Small intestine (tissue), 7 donors: Measurements from ENCODE around the gene KRTAP10-1. TPM values are rescaled to one million over a fixed set of nuclear protein-coding genes. Genes with fewer than 3 reads are reported as not detected.
"Not testable (repeated sequence)": the region's sequence is repeated elsewhere in the genome, so short reads cannot be mapped to it uniquely, and the experiment has no call there.

Experiments
- DNase-seq, 2 donors: peaks; one replicate each; pipeline versions ENCODE4 v3.0.0 to v3.0.0-alpha.2; 2013
- FAIRE-seq: peaks from 2 replicates; lab custom pipeline; 2012; peaks lifted over from hg19 to GRCh38; lab: Jason Lieb, UNC
- H3K27ac ChIP-seq, 3 donors: one replicate each; pipeline ENCODE4 v1.5.1; 2013; ENCODE audit warnings: low read length in 2 of 3, mild to moderate bottlenecking in 2 of 3, control low read depth in 1 of 3, inconsistent platforms in 1 of 3, low read depth in 1 of 3, moderate library complexity in 1 of 3
- H3K27me3 ChIP-seq, 3 donors: one replicate each; pipeline ENCODE4 v1.6.1; 2013; ENCODE audit warnings: low read length in 3 of 3, inconsistent platforms in 1 of 3; ENCODE audit not compliant: control insufficient read depth in 3 of 3, insufficient read depth in 3 of 3
- H3K36me3 ChIP-seq, 3 donors: one replicate each; pipeline ENCODE4 v1.6.1; 2013; ENCODE audit warnings: low read length in 3 of 3, inconsistent platforms in 1 of 3, low read depth in 1 of 3, mild to moderate bottlenecking in 1 of 3, moderate library complexity in 1 of 3; ENCODE audit not compliant: control insufficient read depth in 3 of 3, insufficient read depth in 2 of 3
- H3K4me1 ChIP-seq, 3 donors: one replicate each; pipeline ENCODE4 v1.6.1; 2013; ENCODE audit warnings: low read length in 2 of 3, inconsistent platforms in 1 of 3, low read depth in 1 of 3, mild to moderate bottlenecking in 1 of 3, moderate library complexity in 1 of 3; ENCODE audit not compliant: control insufficient read depth in 3 of 3, insufficient read depth in 2 of 3
- H3K4me3 ChIP-seq, 3 donors: one replicate each; pipeline ENCODE4 v1.5.1; 2013; ENCODE audit warnings: low read length in 3 of 3, control low read depth in 1 of 3, inconsistent platforms in 1 of 3, low read depth in 1 of 3, mild to moderate bottlenecking in 1 of 3, moderate library complexity in 1 of 3
- H3K9me3 ChIP-seq, 2 donors: one replicate each; pipeline ENCODE4 v1.6.1; 2013; ENCODE audit warnings: low read depth in 1 of 2, low read length in 1 of 2; ENCODE audit not compliant: control insufficient read depth in 2 of 2, insufficient read depth in 1 of 2
- WGBS, 3 donors: extraction: QIAGEN DNeasy Blood & Tissue Kit; methylation state at CpG; one replicate each; pipeline ENCODE4 v1.1.7; 2013; 5-methylcytosine and 5-hydroxymethylcytosine counted together
- polyA plus RNA-seq, 4 donors: library from polyadenylated mRNA; stranded (reverse) in 3 of 4; unstranded in 1 of 4; fragments of 200-250 nt in 3 of 4; fragments of 120-200 nt in 1 of 4; gene quantifications; one replicate each; pipeline versions ENCODE4 v1.2.1 to v1.2.3, GENCODE V29; 2013
- donor health status: healthy with polysubstance abuse.
- donor health status: control.
- donor health status: control.
- donor health status: Bipolar disorder and iron deficiency.
- donor health status: healthy.

KRTAP10-1 gene
- polyA plus RNA-seq, 4 donors, result not detected

DNA sequence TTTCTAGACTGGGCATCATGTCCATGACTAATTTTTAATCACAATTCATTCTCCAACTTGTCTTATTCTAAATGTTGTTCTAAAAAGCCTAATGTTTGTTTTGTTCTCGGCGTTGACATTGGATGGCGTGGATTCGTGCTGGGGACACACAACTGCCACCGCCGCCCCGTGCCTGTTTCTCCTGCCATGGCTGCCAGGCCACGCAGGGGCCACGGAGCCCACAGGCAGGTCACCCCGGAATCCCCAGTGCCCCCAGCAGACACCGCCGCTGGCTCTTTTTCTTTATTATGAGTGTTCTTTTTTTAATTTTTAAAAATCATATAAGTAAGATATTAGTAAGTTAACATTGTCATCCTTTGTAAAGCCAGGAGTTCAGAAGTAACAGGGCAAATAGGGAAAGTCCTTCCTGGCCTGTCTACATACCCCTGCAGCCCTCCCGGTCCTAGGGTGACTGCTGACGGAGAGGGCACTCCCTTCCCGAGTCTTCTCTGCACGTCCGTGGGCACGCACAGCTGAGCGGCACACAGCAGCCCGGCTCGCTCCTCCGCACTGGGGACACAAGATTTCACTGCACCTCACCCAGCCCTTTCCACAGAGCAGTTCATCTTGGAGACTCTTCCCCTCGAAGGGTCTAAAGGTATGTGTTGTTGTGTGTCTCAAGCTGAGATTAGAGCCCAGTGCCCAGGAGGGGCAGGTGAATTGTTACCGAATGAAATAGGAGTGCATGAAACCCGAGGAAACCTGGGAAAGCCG, 32.1 kb downstream of the KRTAP10-1 start:
- DNase-seq (no peak), FAIRE-seq (no peak)
- no peaks in the 10 kb centered on the region for H3K9me3 ChIP-seq
- H3K36me3 ChIP-seq, result no peaks in the 10 kb centered on the region
- no peak overlapping the region for H3K4me3 ChIP-seq
- H3K4me1 ChIP-seq, result peaks cover 0 to 9% (median 0%) of the 10 kb centered on the region in 3 donors
- no peaks in the 10 kb centered on the region for H3K27me3 ChIP-seq
- H3K27ac ChIP-seq, result no peak overlapping the region
- 86 to 88% (median 86%) methylated on average over 26 of the region's 26 CpGs for WGBS, 3 donors

DNA sequence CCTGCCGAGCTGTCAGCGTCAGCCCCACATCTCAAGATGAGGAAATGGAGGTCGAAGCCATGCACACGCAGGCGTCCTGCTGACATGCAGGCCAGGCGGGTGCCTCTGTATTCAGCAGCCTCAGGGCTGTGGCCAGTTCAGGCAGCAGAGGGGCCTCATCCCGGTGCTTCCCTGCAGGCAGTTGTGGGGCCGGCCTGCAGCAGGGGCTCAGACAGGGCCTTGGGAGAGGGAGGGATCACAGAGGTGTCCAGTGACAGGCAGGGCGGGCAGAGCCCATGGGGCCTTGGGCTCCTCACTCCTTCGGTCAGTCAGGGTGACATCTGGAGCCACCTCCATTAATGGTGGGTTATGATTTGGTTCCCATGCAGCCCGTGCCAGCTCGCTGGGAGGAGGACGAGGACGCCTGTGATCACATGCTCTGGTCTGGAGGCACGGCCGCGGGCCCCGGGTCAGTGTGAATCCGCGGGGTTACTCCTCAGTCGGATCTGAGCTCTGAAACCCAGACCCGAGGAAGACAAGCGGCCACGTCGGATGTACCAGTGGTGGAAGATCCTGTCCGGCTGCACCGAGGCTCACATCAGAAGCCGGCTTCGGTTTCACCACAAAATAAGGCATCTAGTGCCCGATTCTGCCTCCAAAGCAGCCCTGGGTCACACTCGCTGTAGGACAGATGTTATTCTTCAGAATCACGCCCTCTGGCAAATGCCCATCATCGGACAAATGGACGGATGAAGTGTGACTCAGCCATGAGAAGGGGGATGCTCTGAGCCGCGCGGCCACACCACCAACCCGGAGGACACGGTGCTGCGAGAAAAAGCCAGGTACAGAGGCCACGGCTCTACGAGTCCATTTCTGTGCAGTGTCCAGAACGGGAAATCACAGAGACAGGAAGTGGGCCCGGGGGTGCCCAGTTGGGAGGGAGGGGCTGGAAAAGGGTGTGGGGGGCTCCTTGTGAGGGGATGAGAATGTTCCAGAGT, 33.4 kb downstream of the KRTAP10-1 start:
- DNase-seq, result no peak
- peaks cover 0 to 9% (median 0%) of the 10 kb centered on the region in 3 donors for H3K4me1 ChIP-seq
- FAIRE-seq, result no peak

DNA sequence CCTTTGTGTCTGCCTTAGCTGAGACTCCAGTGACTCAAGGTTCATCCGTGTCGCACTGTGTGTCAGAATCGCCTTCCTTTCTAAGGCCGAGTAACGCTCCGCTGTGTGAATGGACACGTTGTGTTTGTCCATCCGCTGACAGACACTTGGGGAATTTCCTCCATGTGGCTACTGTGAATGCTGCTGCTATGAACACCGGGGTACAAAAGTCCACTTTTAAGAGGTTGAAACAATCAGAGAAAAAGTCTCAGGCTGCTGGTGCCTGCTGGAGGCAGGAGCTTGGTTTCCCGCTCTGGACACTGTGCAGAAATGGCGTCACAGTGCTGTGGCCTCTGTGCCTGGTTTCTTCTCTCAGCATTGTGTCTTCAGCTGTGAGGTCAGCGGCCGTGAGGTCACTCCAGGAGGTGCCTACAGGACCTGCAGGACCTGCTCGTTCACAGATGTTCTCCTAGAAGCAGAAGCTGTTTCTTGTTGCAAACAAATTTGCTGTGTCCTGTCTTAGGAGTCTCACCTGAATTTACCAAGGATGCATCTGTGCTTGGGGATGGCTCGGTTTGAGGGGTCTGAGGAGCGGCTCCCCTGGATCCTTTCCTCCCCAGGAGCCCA, 34.2 kb downstream of the KRTAP10-1 start:
- H3K27ac ChIP-seq, result no peak overlapping the region
- H3K4me3 ChIP-seq, result no peak overlapping the region
- H3K36me3 ChIP-seq, result no peaks in the 10 kb centered on the region
- H3K27me3 ChIP-seq, result no peaks in the 10 kb centered on the region
- no peak for FAIRE-seq
- H3K4me1 ChIP-seq, result peaks cover 0 to 9% (median 0%) of the 10 kb centered on the region in 3 donors
- 30 to 67% (median 48%) methylated on average over 16 of the region's 16 CpGs for WGBS, 3 donors
- DNase-seq, result peak; percentile 26 to 59
- H3K9me3 ChIP-seq, result no peaks in the 10 kb centered on the region

More for the DNA sequence above, 33.4 kb downstream of the KRTAP10-1 start:
- 81 to 92% (median 88%) methylated on average over 41 to 44 of the region's 44 CpGs for WGBS, 3 donors
- Histone ChIP-seq H3K27me3 (no peaks in the 10 kb centered on the region), H3K4me3 (no peak overlapping the region), H3K27ac (no peak overlapping the region), H3K9me3 (no peaks in the 10 kb centered on the region), H3K36me3 (no peaks in the 10 kb centered on the region)

GRCh38 chr21:44503901-44504399, 36.0 kb downstream of the KRTAP10-1 start:
- Histone ChIP-seq H3K27me3 (no peaks in the 10 kb centered on the region), H3K4me1 (peaks cover 0 to 9% (median 2%) of the 10 kb centered on the region in 3 donors), H3K9me3 (no peaks in the 10 kb centered on the region), H3K36me3 (no peaks in the 10 kb centered on the region), H3K4me3 (no peak overlapping the region), H3K27ac (no peak overlapping the region)
- 62 to 82% (median 65%) methylated on average over 20 of the region's 20 CpGs for WGBS, 3 donors
- FAIRE-seq (no peak), DNase-seq (no peak)

DNA sequence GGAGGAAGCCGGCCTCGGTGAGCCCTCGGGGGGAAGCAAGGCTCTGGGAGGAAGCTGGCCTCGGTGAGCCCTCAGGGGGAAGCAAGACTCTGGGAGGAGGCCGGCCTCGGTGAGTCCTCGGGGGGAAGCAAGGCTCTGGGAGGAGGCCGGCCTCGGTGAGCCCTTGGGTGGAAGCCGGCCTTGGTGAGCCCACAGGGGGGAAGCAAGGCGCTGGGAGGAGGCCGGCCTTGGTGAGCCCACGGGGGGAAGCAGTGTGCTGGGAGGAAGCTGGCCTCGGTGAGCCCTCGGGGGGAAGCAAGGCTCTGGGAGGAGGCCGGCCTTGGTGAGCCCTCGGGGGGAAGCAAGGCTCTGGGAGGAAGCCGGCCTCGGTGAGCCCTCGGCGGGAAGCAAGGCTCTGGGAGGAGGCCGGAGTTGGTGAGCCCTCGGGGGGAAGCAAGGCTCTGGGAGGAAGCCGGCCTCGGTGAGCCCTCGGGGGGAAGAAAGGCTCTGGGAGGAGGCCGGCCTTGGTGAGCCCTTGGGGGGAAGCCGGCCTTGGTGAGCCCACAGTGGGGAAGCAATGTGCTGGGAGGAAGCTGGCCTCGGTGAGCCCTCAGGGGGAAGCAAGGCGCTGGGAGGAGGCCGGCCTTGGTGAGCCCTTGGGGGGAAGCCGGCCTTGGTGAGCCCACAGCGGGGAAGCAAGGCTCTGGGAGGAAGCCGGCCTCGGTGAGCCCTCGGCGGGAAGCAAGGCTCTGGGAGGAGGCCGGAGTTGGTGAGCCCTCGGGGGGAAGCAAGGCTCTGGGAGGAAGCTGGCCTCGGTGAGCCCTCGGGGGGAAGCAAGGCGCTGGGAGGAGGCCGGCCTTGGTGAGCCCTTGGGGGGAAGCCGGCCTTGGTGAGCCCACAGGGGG, 36.7 kb downstream of the KRTAP10-1 start:
- H3K27me3 ChIP-seq, DNase-seq, FAIRE-seq, H3K4me3 ChIP-seq, H3K36me3 ChIP-seq, H3K27ac ChIP-seq, H3K9me3 ChIP-seq: not testable (repeated sequence)
- WGBS, 3 donors, result 82 to 93% (median 90%) methylated on average over 41 to 44 of the region's 44 CpGs
- H3K4me1 ChIP-seq, result peaks cover 0 to 15% (median 3%) of the 10 kb centered on the region in 3 donors

DNA sequence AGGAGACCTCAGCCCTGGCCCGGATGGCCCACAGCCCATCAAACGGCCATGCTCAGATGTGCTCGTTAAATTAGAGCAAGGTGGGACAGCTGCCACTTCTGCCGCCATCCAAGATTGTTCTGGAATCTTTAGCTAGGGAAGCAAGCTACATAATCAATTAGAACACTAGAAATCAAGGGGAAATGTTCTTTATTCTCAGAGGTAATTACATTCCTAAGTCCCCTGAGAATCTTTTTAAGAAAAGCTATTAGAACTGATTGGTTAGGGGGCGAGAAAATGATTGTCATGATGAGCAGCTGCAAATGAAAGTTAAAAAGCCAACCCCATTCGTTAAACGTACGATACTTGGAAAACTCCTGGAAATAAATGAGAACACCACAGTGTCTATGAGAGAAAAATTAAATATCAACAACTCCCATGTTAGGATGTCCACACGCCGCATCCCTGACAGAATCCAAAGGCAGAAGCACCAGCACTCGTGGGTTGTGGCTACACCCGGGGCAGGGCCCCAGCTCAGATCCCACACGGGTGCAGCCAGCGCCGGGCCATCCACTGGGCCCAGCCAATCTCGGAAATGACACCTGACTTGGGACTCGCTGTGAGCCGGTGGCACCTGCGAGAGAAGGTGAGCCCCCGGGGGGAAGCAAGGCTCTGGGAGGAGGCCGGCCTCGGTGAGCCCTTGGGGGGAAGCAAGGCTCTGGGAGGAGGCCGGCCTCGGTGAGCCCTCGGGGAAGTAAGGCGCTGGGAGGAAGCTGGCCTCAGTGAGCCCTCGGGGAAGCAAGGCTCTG, 37.6 kb downstream of the KRTAP10-1 start:
- H3K4me3 ChIP-seq, result no peak overlapping the region
- DNase-seq (no peak), FAIRE-seq (no peak)
- no peaks in the 10 kb centered on the region for H3K27me3 ChIP-seq
- H3K9me3 ChIP-seq, result no peaks in the 10 kb centered on the region
- WGBS, 3 donors, result 86 to 92% (median 90%) methylated on average over 27 of the region's 27 CpGs
- peaks cover 0 to 22% (median 3%) of the 10 kb centered on the region in 3 donors for H3K4me1 ChIP-seq
- H3K27ac ChIP-seq, result no peak overlapping the region
- no peaks in the 10 kb centered on the region for H3K36me3 ChIP-seq

- Histone ChIP-seq H3K4me1 (peaks cover 0 to 13% (median 3%) of the 10 kb centered on the region in 3 donors), H3K27me3 (no peaks in the 10 kb centered on the region), H3K9me3 (no peaks in the 10 kb centered on the region), H3K36me3 (no peaks in the 10 kb centered on the region), H3K27ac (no peak overlapping the region), H3K4me3 (no peak overlapping the region)
- WGBS, 3 donors, result 46 to 77% (median 62%) methylated on average over 19 of the region's 19 CpGs
- FAIRE-seq (no peak), DNase-seq (no peak)
Measured at GRCh38 chr21:44500111-44500510, 39.9 kb downstream of the KRTAP10-1 start.
